ENCODE results near the gene PROCA1.

DNA sequence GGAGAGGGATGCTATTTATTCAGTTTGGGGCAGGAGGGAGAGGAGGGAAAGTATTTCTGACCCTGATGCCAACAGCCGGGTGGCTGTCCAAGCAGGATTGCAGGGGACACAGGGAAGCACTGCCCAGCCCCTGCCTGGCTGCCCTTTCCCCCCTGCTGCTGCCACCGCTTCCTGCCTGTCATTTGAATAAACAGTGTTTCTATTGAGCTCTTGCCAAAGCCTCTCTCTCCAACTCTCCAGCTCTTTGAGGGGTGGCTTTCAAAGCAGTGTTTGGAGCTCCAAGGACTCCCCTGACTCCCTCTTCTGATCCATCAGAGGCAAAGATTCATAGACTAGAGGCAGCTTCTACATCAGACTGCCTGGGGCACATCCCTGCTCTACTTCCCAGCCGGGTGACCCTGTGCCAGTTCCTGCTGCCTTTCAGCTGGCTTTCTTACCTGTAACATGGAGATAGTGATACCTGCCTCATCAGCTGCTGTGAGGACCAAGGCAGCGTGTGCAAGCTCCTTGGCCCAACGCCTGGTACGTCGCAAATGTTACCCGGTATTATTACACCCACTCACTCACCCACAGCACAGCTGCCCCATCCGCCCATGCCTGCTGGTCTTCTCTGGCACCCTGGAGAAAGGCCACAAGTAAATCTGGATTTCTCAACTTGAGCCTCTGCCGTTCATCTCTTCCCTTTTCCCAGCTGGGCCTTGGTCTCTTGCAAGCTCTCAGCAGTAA is 9.5 kb downstream of the PROCA1 start:
- TF ChIP-seq, protein P1, sequence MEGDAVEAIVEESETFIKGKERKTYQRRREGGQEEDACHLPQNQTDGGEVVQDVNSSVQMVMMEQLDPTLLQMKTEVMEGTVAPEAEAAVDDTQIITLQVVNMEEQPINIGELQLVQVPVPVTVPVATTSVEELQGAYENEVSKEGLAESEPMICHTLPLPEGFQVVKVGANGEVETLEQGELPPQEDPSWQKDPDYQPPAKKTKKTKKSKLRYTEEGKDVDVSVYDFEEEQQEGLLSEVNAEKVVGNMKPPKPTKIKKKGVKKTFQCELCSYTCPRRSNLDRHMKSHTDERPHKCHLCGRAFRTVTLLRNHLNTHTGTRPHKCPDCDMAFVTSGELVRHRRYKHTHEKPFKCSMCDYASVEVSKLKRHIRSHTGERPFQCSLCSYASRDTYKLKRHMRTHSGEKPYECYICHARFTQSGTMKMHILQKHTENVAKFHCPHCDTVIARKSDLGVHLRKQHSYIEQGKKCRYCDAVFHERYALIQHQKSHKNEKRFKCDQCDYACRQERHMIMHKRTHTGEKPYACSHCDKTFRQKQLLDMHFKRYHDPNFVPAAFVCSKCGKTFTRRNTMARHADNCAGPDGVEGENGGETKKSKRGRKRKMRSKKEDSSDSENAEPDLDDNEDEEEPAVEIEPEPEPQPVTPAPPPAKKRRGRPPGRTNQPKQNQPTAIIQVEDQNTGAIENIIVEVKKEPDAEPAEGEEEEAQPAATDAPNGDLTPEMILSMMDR (IDR thresholded peaks at IDR 0.05; ENCODE audit: low read depth, low read length, poor library complexity, severe bottlenecking) = no peak
- TF ChIP-seq EZH2phosphoT487 (IDR thresholded peaks at IDR 0.05; ENCODE audit: borderline replicate concordance, low read length) = no peak
